Kidney epithelial cell (primary cell): ENCODE measurements around the gene STK17A. TPM values are rescaled to one million over a fixed set of nuclear protein-coding genes. Genes with fewer than 3 reads are reported as not detected.

Source experiments
- DNase-seq: peaks from one replicate; pipeline ENCODE4 v3.0.0-alpha.2; 2010; ENCODE audit warnings: low read depth
- H3K27me3 ChIP-seq: 2 replicates; pipeline ENCODE4 v1.6.0; 2011; ENCODE audit warnings: low read length; ENCODE audit not compliant: control insufficient read depth, insufficient read depth
- H3K36me3 ChIP-seq: 2 replicates; pipeline ENCODE4 v1.5.1; 2011; ENCODE audit warnings: low read length; ENCODE audit not compliant: control insufficient read depth, insufficient read depth
- H3K4me3 ChIP-seq: 2 replicates; pipeline ENCODE4 v1.5.1; 2011; ENCODE audit warnings: low read depth, mild to moderate bottlenecking, control low read depth, low read length
- CTCF ChIP-seq: IDR thresholded peaks from 2 replicates; pipeline ENCODE4 v1.5.1; 2011; ENCODE audit warnings: mild to moderate bottlenecking, moderate library complexity, low read length, control low read depth, inconsistent platforms; ENCODE audit not compliant: insufficient read depth, poor library complexity, severe bottlenecking
- total RNA-seq: library from RNA; depleted of rRNA; stranded (reverse); fragments of >200 nt; gene quantifications from 2 replicates; pipeline ENCODE4 v1.2.3, GENCODE V29; 2015

The STK17A gene
- total RNA-seq, 1 donor from 2014 or later = 12.8 TPM

- TF ChIP-seq CTCF = no peak
- H3K27me3 ChIP-seq = no peaks in the 10 kb centered on the region
- no peaks in the 10 kb centered on the region for H3K36me3 ChIP-seq
- DNase-seq = peak; percentile 93
- no peak overlapping the region for H3K4me3 ChIP-seq
These were observed 91.9 kb downstream of the STK17A start for GRCh38 chr7:43674559-43675436.

Other genes with a start within 250 kb of the STK17A start
- 49.5 and 67.1 TPM in 2 replicates for gene COA1, start 146.4 kb downstream of the STK17A start, total RNA-seq
- 47.1 and 60.2 TPM in 2 replicates for gene BLVRA, start 175.6 kb downstream of the STK17A start, total RNA-seq